DOHH2 (cell line): Measurements from ENCODE around the gene JKAMP.

Source experiments
- H3F3A ChIP-seq: fragments of 200-600 bp; sonication (generic), shearing (Covaris generic); 2 replicates; pipeline ENCODE4 v1.6.0; 2016; ENCODE audit warnings: antibody characterized with exemption, mild to moderate bottlenecking; ENCODE audit not compliant: control insufficient read depth, insufficient read depth
- H3K27ac ChIP-seq: fragments of 200-600 bp; sonication (generic); 2 replicates; pipeline ENCODE4 v1.5.1; 2014; ENCODE audit warnings: low read depth, mild to moderate bottlenecking, low read length, moderate library complexity
- H3K27me3 ChIP-seq: fragments of 200-600 bp; sonication (generic); 2 replicates; pipeline ENCODE4 v1.6.1; 2014; ENCODE audit warnings: mild to moderate bottlenecking, low read length, mixed read lengths; ENCODE audit not compliant: control insufficient read depth
- H3K36me3 ChIP-seq: fragments of 200-600 bp; sonication (generic); 2 replicates; pipeline ENCODE4 v1.6.1; 2014; ENCODE audit warnings: mild to moderate bottlenecking, low read length, moderate library complexity, mixed read lengths; ENCODE audit not compliant: control insufficient read depth
- H3K4me1 ChIP-seq: fragments of 200-600 bp; sonication (generic); 2 replicates; pipeline ENCODE4 v1.6.1; 2014; ENCODE audit warnings: mild to moderate bottlenecking, low read length, mixed read lengths; ENCODE audit not compliant: control insufficient read depth
- H3K4me2 ChIP-seq: fragments of 200-600 bp; sonication (generic); 2 replicates; pipeline ENCODE4 v1.6.0; 2014; ENCODE audit warnings: mild to moderate bottlenecking, low read length, moderate library complexity
- H3K4me3 ChIP-seq: fragments of 200-600 bp; sonication (generic); 2 replicates; pipeline ENCODE4 v1.5.1; 2014; ENCODE audit warnings: mild to moderate bottlenecking, low read length, mixed read lengths
- H3K79me2 ChIP-seq: fragments of 200-600 bp; sonication (generic); 2 replicates; pipeline ENCODE4 v1.6.1; 2014; ENCODE audit warnings: mild to moderate bottlenecking, low read length, mixed read lengths; ENCODE audit not compliant: control insufficient read depth
- H3K9me2 ChIP-seq: fragments of 200-600 bp; sonication (generic); replicated peaks from 2 replicates; pipeline ENCODE4 v1.6.1; 2014; ENCODE audit warnings: mild to moderate bottlenecking, low read length, mixed read lengths; ENCODE audit not compliant: control insufficient read depth
- H3K9me3 ChIP-seq: fragments of 200-600 bp; sonication (generic); 2 replicates; pipeline ENCODE4 v1.6.1; 2014; ENCODE audit warnings: antibody characterized with exemption, low read length, mixed read lengths; ENCODE audit not compliant: control insufficient read depth, insufficient read depth
- H4K20me1 ChIP-seq: fragments of 200-600 bp; sonication (generic); 2 replicates; pipeline ENCODE4 v1.6.0; 2014; ENCODE audit warnings: low read depth, mild to moderate bottlenecking, antibody characterized with exemption, low read length, moderate library complexity; ENCODE audit not compliant: control insufficient read depth, insufficient read depth
- EZH2phosphoT487 ChIP-seq: fragments of 200-600 bp; sonication (generic); IDR thresholded peaks from 2 replicates; pipeline ENCODE4 v1.6.1; 2017; ENCODE audit warnings: borderline replicate concordance, mild to moderate bottlenecking, antibody characterized with exemption, low read length, moderate library complexity, mixed read lengths
- TF ChIP-seq, protein P1 (sequence below): fragments of 200-600 bp; sonication (generic); IDR thresholded peaks from one replicate; pipeline ENCODE4 v1.5.1; 2014; ENCODE audit warnings: antibody characterized with exemption, mild to moderate bottlenecking, low read depth, low read length; ENCODE audit not compliant: poor library complexity, severe bottlenecking

JKAMP gene

DNA sequence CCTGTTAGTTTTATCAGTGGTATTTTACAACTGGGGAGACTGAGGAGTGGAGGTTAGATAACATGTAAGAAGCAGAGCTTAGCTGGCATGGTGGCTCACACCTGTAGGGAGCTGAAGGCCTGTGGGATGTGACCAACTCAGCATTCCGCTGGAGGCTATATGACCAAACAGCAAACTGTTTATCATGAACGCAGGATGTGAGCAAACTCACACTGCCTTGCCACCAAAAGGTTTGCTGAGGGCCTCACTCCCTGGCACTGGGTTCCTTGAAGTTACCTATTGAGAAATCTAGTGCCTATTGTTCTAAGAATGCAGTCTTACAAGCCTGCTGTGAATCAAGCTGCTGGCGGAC, 23.4 kb downstream of the JKAMP start:
- Histone ChIP-seq H3K4me1 (no peaks in the 10 kb centered on the region), H3K9me2 (no peaks in the 10 kb centered on the region), H3K79me2 (no peaks in the 10 kb centered on the region), H3K36me3 (peaks cover 6% of the 10 kb centered on the region), H3K4me3 (no peak overlapping the region), H3K27me3 (peaks cover 5% of the 10 kb centered on the region; the same call in 1 of the 2 replicates), H3F3A (no peaks in the 10 kb centered on the region), H3K27ac (no peak overlapping the region), H3K9me3 (no peaks in the 10 kb centered on the region), H3K4me2 (no peak overlapping the region), H4K20me1 (no peaks in the 10 kb centered on the region)
- no peak for TF ChIP-seq EZH2phosphoT487
- TF ChIP-seq, protein P1, sequence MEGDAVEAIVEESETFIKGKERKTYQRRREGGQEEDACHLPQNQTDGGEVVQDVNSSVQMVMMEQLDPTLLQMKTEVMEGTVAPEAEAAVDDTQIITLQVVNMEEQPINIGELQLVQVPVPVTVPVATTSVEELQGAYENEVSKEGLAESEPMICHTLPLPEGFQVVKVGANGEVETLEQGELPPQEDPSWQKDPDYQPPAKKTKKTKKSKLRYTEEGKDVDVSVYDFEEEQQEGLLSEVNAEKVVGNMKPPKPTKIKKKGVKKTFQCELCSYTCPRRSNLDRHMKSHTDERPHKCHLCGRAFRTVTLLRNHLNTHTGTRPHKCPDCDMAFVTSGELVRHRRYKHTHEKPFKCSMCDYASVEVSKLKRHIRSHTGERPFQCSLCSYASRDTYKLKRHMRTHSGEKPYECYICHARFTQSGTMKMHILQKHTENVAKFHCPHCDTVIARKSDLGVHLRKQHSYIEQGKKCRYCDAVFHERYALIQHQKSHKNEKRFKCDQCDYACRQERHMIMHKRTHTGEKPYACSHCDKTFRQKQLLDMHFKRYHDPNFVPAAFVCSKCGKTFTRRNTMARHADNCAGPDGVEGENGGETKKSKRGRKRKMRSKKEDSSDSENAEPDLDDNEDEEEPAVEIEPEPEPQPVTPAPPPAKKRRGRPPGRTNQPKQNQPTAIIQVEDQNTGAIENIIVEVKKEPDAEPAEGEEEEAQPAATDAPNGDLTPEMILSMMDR: no peak

DNA sequence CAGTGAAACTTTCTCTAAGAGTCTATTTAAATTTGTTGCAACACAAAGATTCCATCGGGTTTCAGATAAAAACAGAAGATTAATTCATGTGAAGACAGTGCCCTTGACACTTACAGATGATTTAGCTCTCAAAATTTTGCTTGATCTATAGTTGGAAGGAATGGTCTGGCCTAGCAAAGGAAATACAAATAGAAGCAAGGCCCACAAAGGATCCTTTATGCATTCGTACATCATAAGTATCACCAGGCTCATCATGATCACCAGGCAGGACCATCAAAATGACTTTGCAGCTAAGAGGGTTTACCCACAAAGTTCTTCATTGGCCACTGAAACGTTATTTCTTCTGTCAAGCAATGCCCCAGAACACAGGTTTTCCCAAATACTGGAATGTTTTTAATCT, 24.8 kb downstream of the JKAMP start:
- no peaks in the 10 kb centered on the region for H4K20me1 ChIP-seq
- TF ChIP-seq EZH2phosphoT487: no peak
- TF ChIP-seq, protein P1: no peak
- H3K9me2 ChIP-seq: no peaks in the 10 kb centered on the region
- no peaks in the 10 kb centered on the region for H3F3A ChIP-seq
- H3K9me3 ChIP-seq: no peaks in the 10 kb centered on the region
- no peak overlapping the region for H3K4me2 ChIP-seq
- no peak overlapping the region for H3K4me3 ChIP-seq
- no peak overlapping the region for H3K27ac ChIP-seq
- peaks cover 2% of the 10 kb centered on the region for H3K36me3 ChIP-seq
- H3K27me3 ChIP-seq: peaks cover 5% of the 10 kb centered on the region; the same call in 1 of the 2 replicates
- H3K4me1 ChIP-seq: no peaks in the 10 kb centered on the region
- H3K79me2 ChIP-seq: no peaks in the 10 kb centered on the region

DNA sequence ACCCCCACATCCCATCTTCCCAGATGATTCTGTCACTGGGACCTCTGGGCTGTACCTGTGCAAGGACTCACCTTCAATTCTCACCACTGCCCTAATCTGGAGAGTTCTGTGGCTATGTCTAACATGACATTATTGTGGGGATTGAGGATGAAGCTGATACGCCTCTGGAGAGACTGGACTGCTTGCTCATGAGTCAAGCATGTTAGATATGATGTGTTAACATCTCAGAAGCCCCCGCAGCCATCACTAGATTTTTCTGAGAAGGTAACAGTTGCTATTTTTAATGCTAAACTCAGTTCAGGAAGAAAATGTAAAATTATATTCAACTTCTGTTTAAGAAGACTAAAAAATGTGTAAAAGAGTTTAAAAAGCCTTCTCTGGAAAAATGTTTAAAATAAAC, 25.7 kb downstream of the JKAMP start:
- Histone ChIP-seq H3K36me3 (no peaks in the 10 kb centered on the region), H3K9me2 (no peaks in the 10 kb centered on the region), H4K20me1 (no peaks in the 10 kb centered on the region), H3K9me3 (no peaks in the 10 kb centered on the region), H3K27ac (no peak overlapping the region), H3K4me3 (no peak overlapping the region), H3K4me2 (no peak overlapping the region), H3K79me2 (no peaks in the 10 kb centered on the region), H3K4me1 (no peaks in the 10 kb centered on the region), H3K27me3 (peaks cover 5% of the 10 kb centered on the region; the same call in 1 of the 2 replicates), H3F3A (no peaks in the 10 kb centered on the region)
- TF ChIP-seq, protein P1: no peak
- no peak for TF ChIP-seq EZH2phosphoT487

DNA sequence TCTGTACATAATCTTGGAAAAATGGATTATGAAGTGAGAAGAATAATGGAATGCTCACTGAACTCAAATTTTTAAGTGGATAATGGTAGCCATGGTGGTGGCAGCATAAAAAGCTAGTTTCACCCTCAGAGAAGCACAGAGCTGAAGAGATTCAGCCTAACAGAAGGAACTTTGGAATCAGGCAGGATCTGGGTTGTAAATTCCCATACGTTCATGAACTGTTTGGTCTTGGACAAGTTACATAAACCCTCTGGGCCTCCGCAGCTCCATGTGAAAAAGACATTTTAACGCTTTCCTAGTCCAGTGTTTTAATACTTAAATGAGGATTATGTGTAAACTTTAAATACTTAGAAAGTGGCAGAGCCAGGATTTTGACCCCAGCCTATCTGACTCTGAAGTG, 26.6 kb downstream of the JKAMP start:
- Histone ChIP-seq H3K27me3 (peaks cover 5% of the 10 kb centered on the region; the same call in 1 of the 2 replicates), H3K79me2 (no peaks in the 10 kb centered on the region), H3K9me2 (no peaks in the 10 kb centered on the region), H3K9me3 (no peaks in the 10 kb centered on the region), H3K4me1 (no peaks in the 10 kb centered on the region), H3K4me3 (no peak overlapping the region), H4K20me1 (no peaks in the 10 kb centered on the region), H3K36me3 (no peaks in the 10 kb centered on the region), H3F3A (no peaks in the 10 kb centered on the region), H3K4me2 (no peak overlapping the region), H3K27ac (no peak overlapping the region)
- TF ChIP-seq, protein P1: no peak
- no peak for TF ChIP-seq EZH2phosphoT487
